ENCODE data around the gene TXN.
"Not testable (repeated sequence)": the region's sequence is repeated elsewhere in the genome, so short reads cannot be mapped to it uniquely, and the experiment has no call there.

TXN gene

DNA sequence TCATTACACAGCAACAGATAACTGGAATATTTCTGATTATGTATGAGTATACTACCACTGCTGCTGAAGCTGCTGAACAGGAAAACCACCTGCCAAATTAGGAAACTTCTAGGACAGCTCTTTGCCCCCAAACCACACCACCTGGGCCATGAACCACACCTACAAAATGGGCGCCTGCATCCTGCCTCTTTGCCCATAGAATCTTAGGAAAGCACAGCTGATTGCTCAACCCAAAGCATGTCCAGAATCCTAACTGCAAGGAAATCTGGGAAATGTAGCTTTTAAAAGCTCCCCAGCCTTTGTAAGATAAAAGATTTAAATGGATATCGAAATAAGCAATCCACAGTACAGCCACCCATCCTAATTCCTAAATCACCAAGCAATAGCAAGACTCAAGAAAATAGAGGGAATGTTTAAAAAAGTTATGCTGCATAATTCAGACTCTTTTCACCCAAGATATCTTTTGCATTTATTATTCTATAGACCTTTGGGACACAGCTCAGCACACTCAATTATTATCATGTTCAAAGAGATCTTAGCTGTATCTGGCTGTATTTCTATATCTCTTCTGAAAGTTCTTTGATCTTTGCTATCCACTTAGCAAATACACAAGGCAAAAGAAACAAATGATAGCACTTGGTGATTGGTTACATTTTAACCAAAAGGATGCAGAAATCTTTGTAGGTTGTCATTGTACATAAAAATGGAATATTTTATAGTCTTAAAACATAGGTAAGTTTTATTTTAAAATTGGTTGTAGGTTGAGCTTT, 41.5 kb downstream of the TXN start:
- Histone ChIP-seq H3K27ac (ENCODE audit: insufficient read depth, low read length, poor library complexity, severe bottlenecking) (no peak overlapping the region), H3K4me3 (ENCODE audit: insufficient read depth, low read depth, low read length, poor library complexity, severe bottlenecking) (no peak overlapping the region)
- no peak for DNase-seq

GRCh38 chr9:110214090-110214489, 42.2 kb downstream of the TXN start:
- no peaks in the 10 kb centered on the region for H3K36me3 ChIP-seq (ENCODE audit: control insufficient read depth, insufficient read depth, low read length)
- no peak overlapping the region for H3K4me3 ChIP-seq (ENCODE audit: insufficient read depth, low read depth, low read length, poor library complexity, severe bottlenecking)
- H3K27ac ChIP-seq (ENCODE audit: insufficient read depth, low read length, poor library complexity, severe bottlenecking), result no peak overlapping the region
- peaks cover 5% of the 10 kb centered on the region for H3K27me3 ChIP-seq (replicated peaks; ENCODE audit: control insufficient read depth, insufficient read depth, low read length, poor library complexity, severe bottlenecking)
- H3K4me1 ChIP-seq (ENCODE audit: control insufficient read depth, insufficient read depth, low read length, poor library complexity, severe bottlenecking), result no peaks in the 10 kb centered on the region
- no peaks in the 10 kb centered on the region for H3K9me3 ChIP-seq (ENCODE audit: control insufficient read depth, low read length)
- no peak for DNase-seq

More for the DNA sequence above, 41.5 kb downstream of the TXN start:
- Histone ChIP-seq H3K9me3 (ENCODE audit: control insufficient read depth, low read length) (no peaks in the 10 kb centered on the region), H3K36me3 (ENCODE audit: control insufficient read depth, insufficient read depth, low read length) (no peaks in the 10 kb centered on the region), H3K27me3 (replicated peaks; ENCODE audit: control insufficient read depth, insufficient read depth, low read length, poor library complexity, severe bottlenecking) (peaks cover 5% of the 10 kb centered on the region), H3K4me1 (ENCODE audit: control insufficient read depth, insufficient read depth, low read length, poor library complexity, severe bottlenecking) (no peaks in the 10 kb centered on the region)

DNA sequence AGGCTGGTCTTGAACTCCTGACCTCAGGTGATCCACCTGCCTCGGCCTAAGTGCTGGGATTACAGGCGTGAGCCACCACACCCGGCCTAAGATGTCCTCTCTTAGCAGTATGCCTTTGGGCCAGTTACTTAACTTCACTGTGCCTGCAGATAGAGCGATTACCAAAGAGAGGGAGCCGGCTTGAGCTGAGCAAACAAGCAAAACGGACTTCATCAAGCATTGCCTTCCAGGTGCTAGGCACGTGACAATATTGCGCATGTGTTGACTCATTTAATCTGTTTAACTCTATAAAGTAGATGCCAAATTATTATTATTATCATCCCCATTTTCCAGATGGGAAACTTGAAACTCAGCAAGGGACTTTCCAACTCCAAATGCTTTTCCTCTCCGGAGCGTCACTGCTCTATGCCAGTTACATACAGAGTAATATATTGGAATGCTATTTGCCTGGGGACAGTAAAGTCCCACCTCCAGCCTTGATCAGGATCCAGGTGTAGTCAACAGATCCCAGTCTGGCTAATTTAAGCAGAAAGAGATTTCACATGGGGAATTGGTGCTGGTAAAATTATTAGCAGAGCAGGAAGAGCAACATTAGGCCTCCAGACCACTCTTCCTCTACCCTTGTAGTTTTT, 42.8 kb downstream of the TXN start:
- Histone ChIP-seq H3K9me3 (ENCODE audit: control insufficient read depth, low read length) (no peaks in the 10 kb centered on the region), H3K36me3 (ENCODE audit: control insufficient read depth, insufficient read depth, low read length) (no peaks in the 10 kb centered on the region), H3K27ac (ENCODE audit: insufficient read depth, low read length, poor library complexity, severe bottlenecking) (no peak overlapping the region), H3K4me3 (ENCODE audit: insufficient read depth, low read depth, low read length, poor library complexity, severe bottlenecking) (no peak overlapping the region), H3K27me3 (replicated peaks; ENCODE audit: control insufficient read depth, insufficient read depth, low read length, poor library complexity, severe bottlenecking) (peaks cover 5% of the 10 kb centered on the region), H3K4me1 (ENCODE audit: control insufficient read depth, insufficient read depth, low read length, poor library complexity, severe bottlenecking) (no peaks in the 10 kb centered on the region)
- no peak for DNase-seq

DNA sequence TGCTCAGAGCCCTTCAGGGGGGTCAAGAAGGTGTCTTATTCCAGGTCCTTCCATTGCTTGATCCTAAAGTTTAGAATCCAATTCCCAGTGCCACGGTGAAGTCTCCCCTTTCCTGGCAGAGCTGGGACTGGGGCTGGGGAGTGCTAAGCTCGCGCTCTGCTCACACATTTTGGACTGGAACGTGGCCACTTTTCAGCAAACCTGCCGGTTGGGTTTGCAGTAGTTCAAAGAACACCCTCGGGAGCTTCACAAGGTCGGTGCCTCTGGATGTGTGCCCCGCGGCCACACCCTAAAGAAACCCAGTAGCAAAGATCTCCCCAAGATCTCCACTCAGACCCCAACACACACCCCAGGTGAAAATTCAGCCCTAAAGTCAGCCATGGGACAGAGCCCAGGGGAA, 48.3 kb downstream of the TXN start, which contains the start of gene C9orf152:
Gene C9orf152 (minus strand): TSS at position 129 of the 400 bp plus-strand sequence. CDS start 580 bp downstream, outside the sequence.
- H3K27me3 ChIP-seq (replicated peaks; ENCODE audit: control insufficient read depth, insufficient read depth, low read length, poor library complexity, severe bottlenecking), result no peaks in the 10 kb centered on the region

GRCh38 chr9:110207071-110207641, 49.2 kb downstream of the TXN start:
- H3K4me1 ChIP-seq (ENCODE audit: control insufficient read depth, insufficient read depth, low read length, poor library complexity, severe bottlenecking), result no peaks in the 10 kb centered on the region
- no peak overlapping the region for H3K4me3 ChIP-seq (ENCODE audit: insufficient read depth, low read depth, low read length, poor library complexity, severe bottlenecking)
- no peak overlapping the region for H3K27ac ChIP-seq (ENCODE audit: insufficient read depth, low read length, poor library complexity, severe bottlenecking)
- H3K36me3 ChIP-seq (ENCODE audit: control insufficient read depth, insufficient read depth, low read length), result no peaks in the 10 kb centered on the region
- no peaks in the 10 kb centered on the region for H3K9me3 ChIP-seq (ENCODE audit: control insufficient read depth, low read length)
- no peaks in the 10 kb centered on the region for H3K27me3 ChIP-seq (replicated peaks; ENCODE audit: control insufficient read depth, insufficient read depth, low read length, poor library complexity, severe bottlenecking)
- DNase-seq, result no peak

More for the DNA sequence above, 48.3 kb downstream of the TXN start, which contains the start of gene C9orf152:
- Histone ChIP-seq H3K4me3 (ENCODE audit: insufficient read depth, low read depth, low read length, poor library complexity, severe bottlenecking) (no peak within 1 kb of the TSS), H3K36me3 (ENCODE audit: control insufficient read depth, insufficient read depth, low read length) (no peaks in the 10 kb centered on the region), H3K9me3 (ENCODE audit: control insufficient read depth, low read length) (no peaks in the 10 kb centered on the region), H3K27ac (ENCODE audit: insufficient read depth, low read length, poor library complexity, severe bottlenecking) (no peak within 1 kb of the TSS), H3K4me1 (ENCODE audit: control insufficient read depth, insufficient read depth, low read length, poor library complexity, severe bottlenecking) (no peaks in the 10 kb centered on the region)
- no peak for DNase-seq

GRCh38 chr9:110206389-110206788, 49.9 kb downstream of the TXN start:
- H3K27me3 ChIP-seq (replicated peaks; ENCODE audit: control insufficient read depth, insufficient read depth, low read length, poor library complexity, severe bottlenecking), result no peaks in the 10 kb centered on the region

GRCh38 chr9:110205612-110206011, 50.7 kb downstream of the TXN start:
- H3K4me3 ChIP-seq (ENCODE audit: insufficient read depth, low read depth, low read length, poor library complexity, severe bottlenecking); H3K27me3 ChIP-seq (replicated peaks; ENCODE audit: control insufficient read depth, insufficient read depth, low read length, poor library complexity, severe bottlenecking); H3K4me1 ChIP-seq (ENCODE audit: control insufficient read depth, insufficient read depth, low read length, poor library complexity, severe bottlenecking); H3K36me3 ChIP-seq (ENCODE audit: control insufficient read depth, insufficient read depth, low read length); DNase-seq; H3K9me3 ChIP-seq (ENCODE audit: control insufficient read depth, low read length); H3K27ac ChIP-seq (ENCODE audit: insufficient read depth, low read length, poor library complexity, severe bottlenecking): not testable (repeated sequence)

More at GRCh38 chr9:110206389-110206788, 49.9 kb downstream of the TXN start:
- Histone ChIP-seq H3K4me3 (ENCODE audit: insufficient read depth, low read depth, low read length, poor library complexity, severe bottlenecking) (no peak overlapping the region), H3K4me1 (ENCODE audit: control insufficient read depth, insufficient read depth, low read length, poor library complexity, severe bottlenecking) (no peaks in the 10 kb centered on the region), H3K36me3 (ENCODE audit: control insufficient read depth, insufficient read depth, low read length) (no peaks in the 10 kb centered on the region), H3K27ac (ENCODE audit: insufficient read depth, low read length, poor library complexity, severe bottlenecking) (no peak overlapping the region), H3K9me3 (ENCODE audit: control insufficient read depth, low read length) (no peaks in the 10 kb centered on the region)
- no peak for DNase-seq

- Histone ChIP-seq H3K27ac (ENCODE audit: insufficient read depth, low read length, poor library complexity, severe bottlenecking) (no peak overlapping the region), H3K9me3 (ENCODE audit: control insufficient read depth, low read length) (no peaks in the 10 kb centered on the region), H3K27me3 (replicated peaks; ENCODE audit: control insufficient read depth, insufficient read depth, low read length, poor library complexity, severe bottlenecking) (no peaks in the 10 kb centered on the region), H3K4me3 (ENCODE audit: insufficient read depth, low read depth, low read length, poor library complexity, severe bottlenecking) (no peak overlapping the region), H3K36me3 (ENCODE audit: control insufficient read depth, insufficient read depth, low read length) (no peaks in the 10 kb centered on the region), H3K4me1 (ENCODE audit: control insufficient read depth, insufficient read depth, low read length, poor library complexity, severe bottlenecking) (no peaks in the 10 kb centered on the region)
- DNase-seq, result no peak
These were observed 54.1 kb downstream of the TXN start for GRCh38 chr9:110202232-110202631.

- Histone ChIP-seq H3K4me3 (ENCODE audit: insufficient read depth, low read depth, low read length, poor library complexity, severe bottlenecking) (no peak overlapping the region), H3K27ac (ENCODE audit: insufficient read depth, low read length, poor library complexity, severe bottlenecking) (no peak overlapping the region), H3K4me1 (ENCODE audit: control insufficient read depth, insufficient read depth, low read length, poor library complexity, severe bottlenecking) (no peaks in the 10 kb centered on the region), H3K36me3 (ENCODE audit: control insufficient read depth, insufficient read depth, low read length) (no peaks in the 10 kb centered on the region), H3K9me3 (ENCODE audit: control insufficient read depth, low read length) (no peaks in the 10 kb centered on the region), H3K27me3 (replicated peaks; ENCODE audit: control insufficient read depth, insufficient read depth, low read length, poor library complexity, severe bottlenecking) (no peaks in the 10 kb centered on the region)
- DNase-seq, result no peak
These were observed 56.7 kb downstream of the TXN start for GRCh38 chr9:110199643-110200042.

GRCh38 chr9:110198357-110198756, 58.0 kb downstream of the TXN start:
- Histone ChIP-seq H3K4me3 (ENCODE audit: insufficient read depth, low read depth, low read length, poor library complexity, severe bottlenecking) (no peak overlapping the region), H3K36me3 (ENCODE audit: control insufficient read depth, insufficient read depth, low read length) (no peaks in the 10 kb centered on the region), H3K27me3 (replicated peaks; ENCODE audit: control insufficient read depth, insufficient read depth, low read length, poor library complexity, severe bottlenecking) (no peaks in the 10 kb centered on the region), H3K9me3 (ENCODE audit: control insufficient read depth, low read length) (no peaks in the 10 kb centered on the region), H3K27ac (ENCODE audit: insufficient read depth, low read length, poor library complexity, severe bottlenecking) (no peak overlapping the region), H3K4me1 (ENCODE audit: control insufficient read depth, insufficient read depth, low read length, poor library complexity, severe bottlenecking) (no peaks in the 10 kb centered on the region)
- no peak for DNase-seq

Data from effector memory CD4-positive, alpha-beta T cell (primary cell).